Caco-2 (cell line): ENCODE results near the gene IGFL1. TPM values are rescaled to one million over a fixed set of nuclear protein-coding genes. Genes with fewer than 3 reads are reported as not detected.

Experiments
- BruUV-seq: library from RNA; stranded (reverse); fragments of 400-500 nt; replicated peaks from 2 replicates; lab custom pipeline; 2021; lab: Mats Ljungman, UMichigan
- CTCF ChIA-PET: fragments of 300-600 bp; sonication (Branson Sonifier 250); formaldehyde crosslinking; loops from one replicate; lab custom pipeline; 2022; ENCODE audit warnings: antibody characterized with exemption; lab: Charles Lee
- POLR2A ChIA-PET: fragments of 300-600 bp; sonication (Branson Sonifier 250); formaldehyde crosslinking; loops from one replicate; lab custom pipeline; 2022; ENCODE audit warnings: antibody characterized with exemption; lab: Charles Lee
- DNase-seq, 2 experiments: peaks; one replicate each; pipeline versions ENCODE4 v3.0.0 to v3.0.0-alpha.2; 2020 to 2022
- H3K27me3 ChIP-seq: replicated peaks from 2 replicates; pipeline ENCODE4 v1.6.0; 2011; ENCODE audit warnings: low read length; ENCODE audit not compliant: control insufficient read depth, insufficient read depth
- H3K36me3 ChIP-seq: 2 replicates; pipeline ENCODE4 v1.5.1; 2011; ENCODE audit warnings: low read length; ENCODE audit not compliant: control insufficient read depth, insufficient read depth
- H3K4me1 ChIP-seq: fragments of 250-450 bp; sonication (Bioruptor Pico); 2 replicates; pipeline ENCODE4 v1.5.1; 2020; ENCODE audit warnings: mild to moderate bottlenecking
- H3K4me3 ChIP-seq: 2 replicates; pipeline ENCODE4 v1.5.1; 2011; ENCODE audit warnings: low read depth, mild to moderate bottlenecking, control low read depth, low read length
- H3K9me3 ChIP-seq: fragments of 250-450 bp; sonication (Bioruptor Pico); 2 replicates; pipeline ENCODE4 v1.5.1; 2020; ENCODE audit warnings: mild to moderate bottlenecking, moderate library complexity
- H3K27ac Mint-ChIP-seq: one replicate; pipeline ENCODE4 v1.8.0; 2022; ENCODE audit warnings: mixed read lengths; ENCODE audit not compliant: unreplicated experiment
- H3K27me3 Mint-ChIP-seq: one replicate; pipeline ENCODE4 v1.8.0; 2022; ENCODE audit warnings: mixed read lengths; ENCODE audit not compliant: insufficient read depth, unreplicated experiment
- H3K36me3 Mint-ChIP-seq: one replicate; pipeline ENCODE4 v1.8.0; 2022; ENCODE audit warnings: mild to moderate bottlenecking, mixed read lengths; ENCODE audit not compliant: insufficient read depth, unreplicated experiment
- H3K4me1 Mint-ChIP-seq: one replicate; pipeline ENCODE4 v1.8.0; 2022; ENCODE audit warnings: low read depth, mixed read lengths; ENCODE audit not compliant: unreplicated experiment
- H3K4me3 Mint-ChIP-seq: one replicate; pipeline ENCODE4 v1.8.0; 2022; ENCODE audit warnings: mild to moderate bottlenecking, moderate library complexity, mixed read lengths; ENCODE audit not compliant: unreplicated experiment
- H3K9me3 Mint-ChIP-seq: one replicate; pipeline ENCODE4 v1.8.0; 2022; ENCODE audit warnings: mixed read lengths; ENCODE audit not compliant: unreplicated experiment
- CTCF ChIP-seq, 2 experiments: fragments of 200-600 bp in 1 of 2; IDR thresholded peaks; 1 replicate in 1 of 2; 2 replicates in 1 of 2; pipeline versions ENCODE4 v1.5.1 to v1.8.0; 2011 to 2022; ENCODE audit warnings: antibody characterized with exemption in 1 of 2, control low read depth in 1 of 2, inconsistent platforms in 1 of 2, low read depth in 1 of 2, low read length in 1 of 2, mild to moderate bottlenecking in 1 of 2, moderate library complexity in 1 of 2; ENCODE audit not compliant: insufficient read depth in 1 of 2, severe bottlenecking in 1 of 2, unreplicated experiment in 1 of 2
- intact Hi-C: fragments of 100-400 bp; cut with micrococcal nuclease; formaldehyde crosslinking; loops from one replicate; pipeline ENCODE4 v1.10.0; 2022; ENCODE audit not compliant: unreplicated experiment
- total RNA-seq: library from RNA; stranded (reverse); gene quantifications from 2 replicates; pipeline ENCODE4 v1.2.3, GENCODE V29; 2022

IGFL1 gene
- total RNA-seq, 1 experiment from 2014 or later, result not detected

DNA sequence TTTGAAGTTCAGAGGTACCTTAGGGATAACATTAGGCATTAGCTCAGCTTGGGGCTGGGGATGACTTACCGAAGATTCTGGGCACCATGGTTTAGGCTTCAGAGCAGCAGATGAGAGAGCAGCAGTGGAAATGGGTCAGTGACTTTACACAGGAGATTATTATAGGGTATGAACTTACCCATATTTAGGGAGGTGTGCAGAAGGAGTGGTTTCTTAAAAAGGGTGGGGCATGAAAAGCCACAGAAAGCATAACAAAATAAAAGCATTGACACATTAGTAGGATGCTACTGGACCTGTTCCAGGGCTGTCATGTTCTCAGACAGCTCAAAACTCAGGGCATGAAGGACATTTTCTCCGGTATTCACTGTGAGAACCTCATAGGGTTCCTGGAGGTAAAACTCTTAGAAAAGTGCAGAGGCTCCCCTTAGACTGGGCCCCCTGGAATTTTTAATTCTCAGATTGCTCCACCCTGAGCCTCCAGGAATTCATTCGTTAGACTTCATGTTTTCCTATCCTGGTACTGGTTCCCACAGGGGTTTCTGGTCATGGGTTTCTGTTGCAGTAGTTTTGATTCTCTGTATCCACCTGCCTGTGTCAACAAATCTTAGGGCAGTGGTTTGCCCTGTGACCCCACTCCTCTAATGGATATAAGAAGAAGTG lies 20.7 kb downstream of the IGFL1 start:
- POLR2A ChIA-PET, result no interaction called here
- no TSS peak for BruUV-seq
- no peaks in the 10 kb centered on the region for H3K36me3 ChIP-seq
- Mint-ChIP-seq H3K36me3 (no peaks in the 10 kb centered on the region), H3K4me3 (no peak overlapping the region), H3K27ac (no peak overlapping the region), H3K4me1 (peaks cover 17% of the 10 kb centered on the region), H3K9me3 (no peaks in the 10 kb centered on the region), H3K27me3 (no peaks in the 10 kb centered on the region)
- 0 out of 2 replicates have a peak, but pooled peaks cover 7% of the 10 kb centered on the region for H3K9me3 ChIP-seq
- no peaks in the 10 kb centered on the region for H3K4me1 ChIP-seq
- intact Hi-C loops, result no loop called here
- no peak for DNase-seq
- no peak overlapping the region for H3K4me3 ChIP-seq
- CTCF ChIA-PET, result interaction anchor here (1.5 kb wide), 1 partner anchor 32 kb away, joined by 4 read pairs; no protein-coding TSS in a partner anchor
- H3K27me3 ChIP-seq, result no peaks in the 10 kb centered on the region
- TF ChIP-seq CTCF (IDR thresholded peaks at IDR 0.05; ENCODE audit: insufficient read depth in 1 of 2, low read depth in 1 of 2, low read length in 1 of 2, severe bottlenecking in 1 of 2, unreplicated experiment in 1 of 2), result no peak

DNA sequence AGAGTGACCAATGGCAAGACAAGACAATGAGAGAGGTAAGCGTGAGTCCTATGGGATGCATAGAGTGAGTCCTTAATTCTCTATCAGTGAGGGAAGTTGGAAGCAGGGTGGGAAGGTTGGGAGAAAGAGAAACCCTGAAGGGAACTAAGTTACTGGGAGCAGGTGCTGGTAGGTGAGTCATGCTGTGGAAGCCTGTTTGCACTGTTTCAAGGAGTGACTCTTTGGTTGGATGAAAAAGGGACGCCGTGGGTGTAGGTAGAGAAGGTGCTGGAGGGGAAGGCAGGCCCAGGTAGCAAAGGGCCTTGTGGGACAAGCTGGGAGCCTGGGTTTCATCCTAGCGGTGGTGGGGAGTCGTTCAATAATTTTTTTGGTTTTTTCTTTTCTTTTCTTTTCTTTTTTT lies 21.9 kb downstream of the IGFL1 start:
- no peak overlapping the region for H3K4me3 Mint-ChIP-seq
- H3K27ac Mint-ChIP-seq, result no peak overlapping the region
- TF ChIP-seq CTCF (IDR thresholded peaks at IDR 0.05; ENCODE audit: insufficient read depth in 1 of 2, low read depth in 1 of 2, low read length in 1 of 2, severe bottlenecking in 1 of 2, unreplicated experiment in 1 of 2), result no peak
- Histone ChIP-seq H3K36me3 (no peaks in the 10 kb centered on the region), H3K9me3 (0 out of 2 replicates have a peak, but pooled peaks cover 7% of the 10 kb centered on the region), H3K4me1 (no peaks in the 10 kb centered on the region), H3K27me3 (no peaks in the 10 kb centered on the region), H3K4me3 (no peak overlapping the region)
- ChIA-PET POLR2A (no interaction called here), CTCF (no interaction called here)
- H3K9me3 Mint-ChIP-seq, result no peaks in the 10 kb centered on the region
- intact Hi-C loops, result no loop called here
- BruUV-seq, result no TSS peak
- H3K4me1 Mint-ChIP-seq, result peaks cover 17% of the 10 kb centered on the region
- H3K36me3 Mint-ChIP-seq, result no peaks in the 10 kb centered on the region
- no peaks in the 10 kb centered on the region for H3K27me3 Mint-ChIP-seq
- no peak for DNase-seq

DNA sequence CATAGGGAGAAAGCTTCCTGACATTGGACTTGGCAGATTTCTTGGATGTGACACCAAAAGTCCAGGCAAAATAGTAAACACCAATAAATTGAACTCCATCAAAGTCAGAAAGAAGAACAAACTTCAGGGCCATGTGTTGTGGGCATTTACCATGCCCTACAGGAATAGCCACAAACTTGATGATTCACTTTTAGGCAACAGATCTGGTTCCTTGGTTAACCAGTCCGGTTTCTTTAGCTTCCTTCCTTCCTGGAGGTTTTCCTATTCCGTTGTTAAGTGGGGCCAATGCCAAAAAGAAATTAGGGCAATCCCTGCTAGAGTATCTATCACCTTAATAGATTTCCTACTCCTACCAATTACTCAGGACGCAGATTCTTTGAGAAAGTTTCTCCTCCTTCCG lies 25.2 kb downstream of the IGFL1 start:
- H3K27me3 ChIP-seq, result no peaks in the 10 kb centered on the region
- H3K36me3 Mint-ChIP-seq, result peaks cover 6% of the 10 kb centered on the region
- ChIA-PET CTCF (no interaction called here), POLR2A (no interaction called here)
- H3K4me3 ChIP-seq, result no peak overlapping the region
- no peak for DNase-seq
- H3K9me3 Mint-ChIP-seq, result no peaks in the 10 kb centered on the region
- peaks cover 20% of the 10 kb centered on the region for H3K4me1 Mint-ChIP-seq
- H3K4me1 ChIP-seq, result no peaks in the 10 kb centered on the region
- intact Hi-C loops, result loop anchor here (5.0 kb wide), 1 partner anchor 42 kb away; no protein-coding TSS in a partner anchor
- no peaks in the 10 kb centered on the region for H3K27me3 Mint-ChIP-seq
- BruUV-seq, result no TSS peak
- no peak for TF ChIP-seq CTCF (IDR thresholded peaks at IDR 0.05; ENCODE audit: insufficient read depth in 1 of 2, low read depth in 1 of 2, low read length in 1 of 2, severe bottlenecking in 1 of 2, unreplicated experiment in 1 of 2)
- H3K36me3 ChIP-seq, result no peaks in the 10 kb centered on the region
- no peak overlapping the region for H3K27ac Mint-ChIP-seq
- 0 out of 2 replicates have a peak, but pooled peaks cover 4% of the 10 kb centered on the region for H3K9me3 ChIP-seq
- H3K4me3 Mint-ChIP-seq, result no peak overlapping the region
